ENCODE data around the gene S100G. TPM values are rescaled to one million over a fixed set of nuclear protein-coding genes. Genes with fewer than 3 reads are reported as not detected.

The S100G gene
- total RNA-seq, 2 donors from 2014 or later, result not detected

- Histone ChIP-seq H3K4me3 (no peak overlapping the region), H3K9me3 (no peaks in the 10 kb centered on the region), H3K27me3 (replicated peaks; ENCODE audit: insufficient read depth) (no peaks in the 10 kb centered on the region), H3K36me3 (no peaks in the 10 kb centered on the region), H3K4me1 (replicated peaks) (no peaks in the 10 kb centered on the region), H3K27ac (no peak overlapping the region)
- WGBS, result 61% methylated on average over 5 of the region's 5 CpGs
- no peak for DNase-seq (ENCODE audit: low spot score)
- TF ChIP-seq, protein P1, sequence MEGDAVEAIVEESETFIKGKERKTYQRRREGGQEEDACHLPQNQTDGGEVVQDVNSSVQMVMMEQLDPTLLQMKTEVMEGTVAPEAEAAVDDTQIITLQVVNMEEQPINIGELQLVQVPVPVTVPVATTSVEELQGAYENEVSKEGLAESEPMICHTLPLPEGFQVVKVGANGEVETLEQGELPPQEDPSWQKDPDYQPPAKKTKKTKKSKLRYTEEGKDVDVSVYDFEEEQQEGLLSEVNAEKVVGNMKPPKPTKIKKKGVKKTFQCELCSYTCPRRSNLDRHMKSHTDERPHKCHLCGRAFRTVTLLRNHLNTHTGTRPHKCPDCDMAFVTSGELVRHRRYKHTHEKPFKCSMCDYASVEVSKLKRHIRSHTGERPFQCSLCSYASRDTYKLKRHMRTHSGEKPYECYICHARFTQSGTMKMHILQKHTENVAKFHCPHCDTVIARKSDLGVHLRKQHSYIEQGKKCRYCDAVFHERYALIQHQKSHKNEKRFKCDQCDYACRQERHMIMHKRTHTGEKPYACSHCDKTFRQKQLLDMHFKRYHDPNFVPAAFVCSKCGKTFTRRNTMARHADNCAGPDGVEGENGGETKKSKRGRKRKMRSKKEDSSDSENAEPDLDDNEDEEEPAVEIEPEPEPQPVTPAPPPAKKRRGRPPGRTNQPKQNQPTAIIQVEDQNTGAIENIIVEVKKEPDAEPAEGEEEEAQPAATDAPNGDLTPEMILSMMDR (IDR thresholded peaks at IDR 0.05), result no peak
- TF ChIP-seq POLR2AphosphoS5 (IDR thresholded peaks at IDR 0.05) (no peak), POLR2A (IDR thresholded peaks at IDR 0.05) (no peak)
- intact Hi-C loops (cut with DNase I), result no loop called here
Observed at GRCh38 chrX:16635040-16635439, 14.9 kb upstream of the S100G start.

- TF ChIP-seq, protein P1 (IDR thresholded peaks at IDR 0.05), result no peak
- TF ChIP-seq POLR2A (IDR thresholded peaks at IDR 0.05) (no peak), POLR2AphosphoS5 (IDR thresholded peaks at IDR 0.05) (no peak)
- WGBS, result 95% methylated on average over 3 of the region's 3 CpGs
- no peaks in the 10 kb centered on the region for H3K36me3 ChIP-seq
- no peaks in the 10 kb centered on the region for H3K27me3 ChIP-seq (replicated peaks; ENCODE audit: insufficient read depth)
- no peak overlapping the region for H3K4me3 ChIP-seq
- DNase-seq (ENCODE audit: low spot score), result no peak
- no peak overlapping the region for H3K27ac ChIP-seq
- H3K4me1 ChIP-seq (replicated peaks), result no peaks in the 10 kb centered on the region
- H3K9me3 ChIP-seq, result no peaks in the 10 kb centered on the region
- intact Hi-C loops (cut with DNase I), result no loop called here
Observed at GRCh38 chrX:16635596-16635995, 14.4 kb upstream of the S100G start.

- H3K4me1 ChIP-seq (replicated peaks), result no peaks in the 10 kb centered on the region
- H3K4me3 ChIP-seq, result no peak overlapping the region
- TF ChIP-seq POLR2AphosphoS5 (IDR thresholded peaks at IDR 0.05), result no peak
- TF ChIP-seq, protein P1 (IDR thresholded peaks at IDR 0.05), result no peak
- no peak for TF ChIP-seq POLR2A (IDR thresholded peaks at IDR 0.05)
- no peaks in the 10 kb centered on the region for H3K36me3 ChIP-seq
- WGBS, result 85% methylated on average over 7 of the region's 7 CpGs
- no peaks in the 10 kb centered on the region for H3K9me3 ChIP-seq
- intact Hi-C loops (cut with DNase I), result no loop called here
- no peak overlapping the region for H3K27ac ChIP-seq
- DNase-seq (ENCODE audit: low spot score), result no peak
- no peaks in the 10 kb centered on the region for H3K27me3 ChIP-seq (replicated peaks; ENCODE audit: insufficient read depth)
Observed at GRCh38 chrX:16638533-16638932, 11.4 kb upstream of the S100G start.

GRCh38 chrX:16639966-16640365, 10.0 kb upstream of the S100G start:
- intact Hi-C loops (cut with DNase I), result no loop called here
- no peaks in the 10 kb centered on the region for H3K4me1 ChIP-seq (replicated peaks)
- H3K9me3 ChIP-seq, result no peaks in the 10 kb centered on the region
- 100% methylated on average over 6 of the region's 6 CpGs for WGBS
- no peak overlapping the region for H3K4me3 ChIP-seq
- no peak overlapping the region for H3K27ac ChIP-seq
- TF ChIP-seq, protein P1 (IDR thresholded peaks at IDR 0.05), result no peak
- no peak for TF ChIP-seq POLR2A (IDR thresholded peaks at IDR 0.05)
- TF ChIP-seq POLR2AphosphoS5 (IDR thresholded peaks at IDR 0.05), result no peak
- H3K27me3 ChIP-seq (replicated peaks; ENCODE audit: insufficient read depth), result no peaks in the 10 kb centered on the region
- DNase-seq (ENCODE audit: low spot score), result no peak
- H3K36me3 ChIP-seq, result no peaks in the 10 kb centered on the region

GRCh38 chrX:16640823-16641222, 9.1 kb upstream of the S100G start:
- Histone ChIP-seq H3K4me1 (replicated peaks) (no peaks in the 10 kb centered on the region), H3K4me3 (no peak overlapping the region), H3K27ac (no peak overlapping the region), H3K36me3 (no peaks in the 10 kb centered on the region), H3K9me3 (no peaks in the 10 kb centered on the region), H3K27me3 (replicated peaks; ENCODE audit: insufficient read depth) (no peaks in the 10 kb centered on the region)
- WGBS, result 93% methylated on average over 4 of the region's 4 CpGs
- intact Hi-C loops (cut with DNase I), result no loop called here
- no peak for TF ChIP-seq POLR2AphosphoS5 (IDR thresholded peaks at IDR 0.05)
- TF ChIP-seq, protein P1 (IDR thresholded peaks at IDR 0.05), result no peak
- TF ChIP-seq POLR2A (IDR thresholded peaks at IDR 0.05), result no peak
- DNase-seq (ENCODE audit: low spot score), result no peak

Measured in prostate gland (tissue), 2 donors.